ENCODE measurements around the gene EPHA2. TPM values are rescaled to one million over a fixed set of nuclear protein-coding genes. Genes with fewer than 3 reads are reported as not detected.

Gene EPHA2
- total RNA-seq, 1 donor from 2014 or later = 28.3 TPM

DNA sequence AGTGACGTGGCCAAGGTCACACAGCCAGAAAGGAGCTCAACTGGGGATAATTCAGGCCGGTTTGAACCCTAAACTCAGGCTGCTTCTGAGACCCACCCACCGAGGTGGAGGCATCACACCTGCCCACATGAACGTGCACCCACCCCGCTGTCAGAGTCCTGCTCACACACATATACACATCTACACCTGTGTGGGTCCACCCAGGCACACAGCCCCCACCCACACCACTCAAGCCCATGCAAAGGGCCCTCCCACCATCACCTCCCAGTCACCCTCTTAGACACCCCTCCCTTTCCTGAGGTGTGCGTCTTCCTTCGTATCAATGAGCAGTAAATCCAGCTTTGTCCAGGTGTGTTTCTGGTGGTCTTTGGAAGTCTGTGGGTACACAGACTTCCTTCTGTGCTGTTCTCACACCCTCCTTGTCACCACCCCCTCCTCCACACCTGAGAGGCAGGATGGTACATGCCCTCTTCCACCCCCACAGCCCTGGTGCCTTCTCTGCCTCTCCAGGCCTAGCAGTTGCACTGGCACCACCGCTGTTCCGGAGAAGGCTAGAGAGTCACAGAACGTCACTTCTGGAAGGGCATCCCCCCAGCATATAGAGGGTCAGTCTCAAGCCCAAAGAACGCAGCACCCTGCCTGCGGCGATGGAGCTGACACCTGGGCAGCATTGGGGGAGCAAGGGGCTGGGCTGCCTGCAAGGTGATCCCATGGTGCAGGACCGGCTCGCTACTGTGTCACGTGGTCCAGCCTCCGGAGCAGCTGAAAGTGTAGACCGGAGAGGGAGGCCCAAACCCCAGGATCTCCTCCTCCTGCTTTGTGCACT lies 63.6 kb downstream of the EPHA2 start:
- Mint-ChIP-seq H3K27ac (peak overlapping the region; percentile 45), H3K27me3 (peaks cover 33% of the 10 kb centered on the region), H3K9me3 (ENCODE audit: low read depth) (no peaks in the 10 kb centered on the region), H3K4me1 (ENCODE audit: low read depth) (peaks cover 4% of the 10 kb centered on the region), H3K36me3 (ENCODE audit: insufficient read depth) (no peaks in the 10 kb centered on the region), H3K4me3 (ENCODE audit: low read depth) (no peak overlapping the region)
- no peak for DNase-seq (ENCODE audit: low spot score, unreplicated experiment)
- TF ChIP-seq, protein P1, sequence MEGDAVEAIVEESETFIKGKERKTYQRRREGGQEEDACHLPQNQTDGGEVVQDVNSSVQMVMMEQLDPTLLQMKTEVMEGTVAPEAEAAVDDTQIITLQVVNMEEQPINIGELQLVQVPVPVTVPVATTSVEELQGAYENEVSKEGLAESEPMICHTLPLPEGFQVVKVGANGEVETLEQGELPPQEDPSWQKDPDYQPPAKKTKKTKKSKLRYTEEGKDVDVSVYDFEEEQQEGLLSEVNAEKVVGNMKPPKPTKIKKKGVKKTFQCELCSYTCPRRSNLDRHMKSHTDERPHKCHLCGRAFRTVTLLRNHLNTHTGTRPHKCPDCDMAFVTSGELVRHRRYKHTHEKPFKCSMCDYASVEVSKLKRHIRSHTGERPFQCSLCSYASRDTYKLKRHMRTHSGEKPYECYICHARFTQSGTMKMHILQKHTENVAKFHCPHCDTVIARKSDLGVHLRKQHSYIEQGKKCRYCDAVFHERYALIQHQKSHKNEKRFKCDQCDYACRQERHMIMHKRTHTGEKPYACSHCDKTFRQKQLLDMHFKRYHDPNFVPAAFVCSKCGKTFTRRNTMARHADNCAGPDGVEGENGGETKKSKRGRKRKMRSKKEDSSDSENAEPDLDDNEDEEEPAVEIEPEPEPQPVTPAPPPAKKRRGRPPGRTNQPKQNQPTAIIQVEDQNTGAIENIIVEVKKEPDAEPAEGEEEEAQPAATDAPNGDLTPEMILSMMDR (IDR thresholded peaks at IDR 0.05; ENCODE audit: unreplicated experiment) = no peak

DNA sequence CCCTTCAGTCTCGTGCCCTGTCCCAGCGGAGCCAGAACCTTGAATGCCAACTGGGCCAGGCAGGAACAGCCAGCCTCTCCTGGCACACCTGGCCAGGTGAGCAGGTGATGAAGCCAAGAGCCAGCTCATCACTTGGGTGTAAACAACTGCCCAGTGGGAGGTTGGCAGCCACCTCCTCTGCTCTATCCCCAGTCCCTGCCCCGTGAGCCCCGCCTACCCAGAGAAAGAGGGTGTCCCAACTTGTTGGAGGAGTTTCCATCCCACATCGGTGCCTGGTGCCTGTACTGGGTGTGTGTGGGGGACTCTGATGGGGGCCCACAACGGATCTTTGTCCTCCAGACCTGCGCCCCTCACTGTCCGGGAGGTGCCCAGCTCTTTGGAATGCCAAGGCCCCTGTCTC lies 64.6 kb downstream of the EPHA2 start:
- Mint-ChIP-seq H3K4me3 (ENCODE audit: low read depth) (no peak overlapping the region), H3K36me3 (ENCODE audit: insufficient read depth) (no peaks in the 10 kb centered on the region), H3K9me3 (ENCODE audit: low read depth) (no peaks in the 10 kb centered on the region), H3K27me3 (peaks cover 27% of the 10 kb centered on the region), H3K27ac (no peak overlapping the region), H3K4me1 (ENCODE audit: low read depth) (peaks cover 4% of the 10 kb centered on the region)
- DNase-seq (ENCODE audit: low spot score, unreplicated experiment) = no peak
- TF ChIP-seq, protein P1 (IDR thresholded peaks at IDR 0.05; ENCODE audit: unreplicated experiment) = no peak

DNA sequence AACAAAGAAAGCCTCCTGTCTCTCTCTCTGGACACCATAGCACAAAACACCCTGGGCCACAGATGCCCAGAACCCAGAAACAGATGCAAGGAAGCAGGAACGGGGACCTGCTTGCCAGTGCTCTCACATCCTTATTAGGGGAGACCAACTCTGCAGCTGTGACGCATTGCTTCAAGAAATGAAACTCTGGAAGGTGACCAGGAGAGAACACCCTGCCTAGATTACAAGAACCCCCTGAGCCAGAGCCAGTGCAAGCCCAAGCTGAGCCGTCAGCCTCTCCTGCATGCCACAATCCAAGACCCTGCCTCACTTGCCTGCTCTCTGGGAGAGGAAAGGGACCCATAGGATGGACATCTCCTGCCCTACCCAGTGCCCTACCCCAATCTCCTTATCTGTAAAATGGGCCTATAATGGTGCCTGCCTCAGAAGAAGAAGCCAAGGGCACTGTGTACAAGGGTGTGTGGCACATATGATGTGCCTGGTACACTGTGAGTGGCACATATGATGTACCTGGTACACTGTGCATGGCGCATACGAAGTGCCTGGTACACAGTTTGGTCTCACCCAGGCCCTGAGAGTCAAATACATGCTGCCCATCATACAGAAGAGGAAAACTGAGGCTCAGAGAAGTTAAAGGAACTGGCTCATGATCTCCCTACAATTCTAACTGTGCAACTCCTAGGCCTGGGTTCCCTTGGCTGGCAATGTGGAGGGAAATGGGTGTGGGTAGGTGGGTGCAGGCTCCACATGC lies 65.6 kb downstream of the EPHA2 start:
- Mint-ChIP-seq H3K36me3 (ENCODE audit: insufficient read depth) (no peaks in the 10 kb centered on the region), H3K4me3 (ENCODE audit: low read depth) (no peak overlapping the region), H3K9me3 (ENCODE audit: low read depth) (no peaks in the 10 kb centered on the region), H3K27ac (no peak overlapping the region), H3K27me3 (peaks cover 20% of the 10 kb centered on the region), H3K4me1 (ENCODE audit: low read depth) (peaks cover 5% of the 10 kb centered on the region)
- no peak for DNase-seq (ENCODE audit: low spot score, unreplicated experiment)
- TF ChIP-seq, protein P1 (IDR thresholded peaks at IDR 0.05; ENCODE audit: unreplicated experiment) = no peak

DNA sequence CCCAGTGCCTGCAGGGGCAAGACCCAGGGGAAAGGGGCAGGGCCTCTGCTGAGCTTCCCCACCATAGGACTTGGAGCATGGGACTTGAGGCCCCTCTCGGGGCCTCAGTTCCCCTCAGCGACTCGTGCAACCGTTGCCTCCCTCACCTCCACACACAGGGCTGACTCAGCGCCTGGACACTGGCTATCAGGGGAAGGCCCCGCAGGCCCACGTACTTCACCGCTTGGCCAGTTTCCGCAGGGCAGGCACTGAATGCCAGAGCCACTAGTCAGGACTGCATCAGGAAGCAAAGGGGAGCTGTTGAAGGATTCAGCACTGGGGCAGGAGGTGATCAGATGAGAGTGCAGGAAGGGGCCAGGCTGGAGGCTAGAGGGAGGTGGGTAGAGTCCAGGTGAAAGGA lies 66.9 kb downstream of the EPHA2 start:
- Mint-ChIP-seq H3K4me3 (ENCODE audit: low read depth) (no peak overlapping the region), H3K27ac (no peak overlapping the region), H3K9me3 (ENCODE audit: low read depth) (no peaks in the 10 kb centered on the region), H3K4me1 (ENCODE audit: low read depth) (peaks cover 5% of the 10 kb centered on the region), H3K27me3 (peaks cover 18% of the 10 kb centered on the region), H3K36me3 (ENCODE audit: insufficient read depth) (no peaks in the 10 kb centered on the region)
- no peak for DNase-seq (ENCODE audit: low spot score, unreplicated experiment)
- TF ChIP-seq, protein P1 (IDR thresholded peaks at IDR 0.05; ENCODE audit: unreplicated experiment) = no peak

DNA sequence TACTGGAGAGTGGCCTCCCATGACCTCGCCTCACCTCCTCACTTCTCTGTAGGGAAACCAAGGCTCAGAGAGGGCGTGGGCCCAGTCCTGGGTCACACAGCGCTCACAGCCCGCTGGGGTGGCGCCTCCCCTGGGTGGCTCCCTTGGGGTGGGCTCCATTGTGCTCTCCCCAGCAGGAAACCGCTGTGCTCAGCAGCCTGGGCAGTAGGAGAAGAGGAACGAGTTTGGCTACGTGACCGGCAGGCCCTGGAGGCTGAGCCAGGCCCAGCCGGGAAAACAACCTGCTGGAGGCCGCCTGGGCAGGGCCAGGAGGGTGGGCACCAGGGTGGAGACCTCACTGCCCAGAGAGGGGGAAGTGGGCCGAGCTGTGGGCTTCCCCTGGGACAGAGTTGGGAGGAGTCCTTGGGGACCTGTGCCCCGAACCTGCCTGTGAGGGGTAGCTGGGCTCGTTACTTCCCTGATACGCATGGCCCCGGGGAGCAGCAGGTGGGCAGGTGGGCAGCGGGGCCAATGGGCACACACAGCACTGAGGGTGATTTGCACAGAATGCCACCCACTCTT lies 67.4 kb downstream of the EPHA2 start:
- TF ChIP-seq, protein P1 (IDR thresholded peaks at IDR 0.05; ENCODE audit: unreplicated experiment) = no peak
- DNase-seq (ENCODE audit: low spot score, unreplicated experiment) = no peak
- H3K9me3 Mint-ChIP-seq (ENCODE audit: low read depth) = no peaks in the 10 kb centered on the region
- H3K4me3 Mint-ChIP-seq (ENCODE audit: low read depth) = no peak overlapping the region
- H3K27ac Mint-ChIP-seq = no peak overlapping the region
- H3K27me3 Mint-ChIP-seq = peaks cover 16% of the 10 kb centered on the region
- H3K4me1 Mint-ChIP-seq (ENCODE audit: low read depth) = peaks cover 2% of the 10 kb centered on the region
- no peaks in the 10 kb centered on the region for H3K36me3 Mint-ChIP-seq (ENCODE audit: insufficient read depth)

Measured in progenitor cell of endocrine pancreas (in vitro differentiated cells).